A549 (cell line): ENCODE data around the gene IER2.

Experiments used
- CEBPB ChIP-seq, 2 experiments: fragments of >200 bp in 1 of 2; sonication (Bioruptor Twin) in 1 of 2; formaldehyde crosslinking in 1 of 2; IDR thresholded peaks; 2 replicates each; pipeline ENCODE4 v1.6.1; 2012 to 2016
- CHD2 ChIP-seq: fragments of 150-350 bp; IDR thresholded peaks from 2 replicates; pipeline ENCODE4 v1.6.1; 2014; ENCODE audit warnings: low read length; ENCODE audit not compliant: partially characterized antibody
- EP300 ChIP-seq, 2 experiments: fragments of >200 bp; sonication (Bioruptor Twin); formaldehyde crosslinking; IDR thresholded peaks; 2 replicates in 1 of 2; 3 replicates in 1 of 2; pipeline ENCODE4 v1.6.1; 2016 to 2017
- ESRRA ChIP-seq: fragments of 150-350 bp; IDR thresholded peaks from 2 replicates; pipeline ENCODE4 v1.6.1; 2014; ENCODE audit warnings: mild to moderate bottlenecking, low read length, borderline replicate concordance
- HOXB5 ChIP-seq: fragments of 250-450 bp; sonication (Bioruptor Pico); IDR thresholded peaks from 2 replicates; pipeline ENCODE4 v1.5.0; 2020; ENCODE audit warnings: mild to moderate bottlenecking, moderate library complexity
- KDM1A ChIP-seq: fragments of 200-600 bp; sonication (generic); IDR thresholded peaks from 2 replicates; pipeline ENCODE4 v1.6.1; 2016; ENCODE audit warnings: low read depth, mild to moderate bottlenecking
- PBX3 ChIP-seq: IDR thresholded peaks from 2 replicates; pipeline ENCODE4 v1.6.1; 2012
- POLR2A ChIP-seq: IDR thresholded peaks from 2 replicates; pipeline ENCODE4 v1.6.1; 2012; ENCODE audit warnings: mild to moderate bottlenecking, low read length
- RAD21 ChIP-seq, 2 experiments: fragments of >200 bp in 1 of 2; sonication (Bioruptor Twin) in 1 of 2; formaldehyde crosslinking in 1 of 2; IDR thresholded peaks in 1 of 2; conservative IDR thresholded peaks in 1 of 2; 2 replicates in 1 of 2; 3 replicates in 1 of 2; pipeline ENCODE4 v1.6.1; 2012 to 2018; ENCODE audit warnings: inconsistent platforms in 1 of 2
- RCOR1 ChIP-seq: fragments of 150-350 bp; IDR thresholded peaks from 2 replicates; pipeline ENCODE4 v1.6.1; 2014; ENCODE audit warnings: antibody characterized with exemption, low read length, low read depth
- SREBF2 ChIP-seq: fragments of 450-650 bp; IDR thresholded peaks from 2 replicates; pipeline ENCODE4 v1.6.1; 2014; ENCODE audit warnings: mild to moderate bottlenecking, moderate library complexity
- TFCP2L1 ChIP-seq: fragments of 250-450 bp; sonication (Bioruptor Pico); IDR thresholded peaks from 2 replicates; pipeline ENCODE4 v1.5.0; 2021; ENCODE audit warnings: mild to moderate bottlenecking
- ZFP36 ChIP-seq: fragments of 450-650 bp; IDR thresholded peaks from 2 replicates; pipeline ENCODE4 v1.6.1; 2014; ENCODE audit warnings: borderline replicate concordance; ENCODE audit not compliant: partially characterized antibody
- TF ChIP-seq, protein P1 (sequence below): fragments of >200 bp; sonication (Bioruptor Twin); formaldehyde crosslinking; IDR thresholded peaks from 3 replicates; pipeline ENCODE4 v1.5.1; 2016

DNA sequence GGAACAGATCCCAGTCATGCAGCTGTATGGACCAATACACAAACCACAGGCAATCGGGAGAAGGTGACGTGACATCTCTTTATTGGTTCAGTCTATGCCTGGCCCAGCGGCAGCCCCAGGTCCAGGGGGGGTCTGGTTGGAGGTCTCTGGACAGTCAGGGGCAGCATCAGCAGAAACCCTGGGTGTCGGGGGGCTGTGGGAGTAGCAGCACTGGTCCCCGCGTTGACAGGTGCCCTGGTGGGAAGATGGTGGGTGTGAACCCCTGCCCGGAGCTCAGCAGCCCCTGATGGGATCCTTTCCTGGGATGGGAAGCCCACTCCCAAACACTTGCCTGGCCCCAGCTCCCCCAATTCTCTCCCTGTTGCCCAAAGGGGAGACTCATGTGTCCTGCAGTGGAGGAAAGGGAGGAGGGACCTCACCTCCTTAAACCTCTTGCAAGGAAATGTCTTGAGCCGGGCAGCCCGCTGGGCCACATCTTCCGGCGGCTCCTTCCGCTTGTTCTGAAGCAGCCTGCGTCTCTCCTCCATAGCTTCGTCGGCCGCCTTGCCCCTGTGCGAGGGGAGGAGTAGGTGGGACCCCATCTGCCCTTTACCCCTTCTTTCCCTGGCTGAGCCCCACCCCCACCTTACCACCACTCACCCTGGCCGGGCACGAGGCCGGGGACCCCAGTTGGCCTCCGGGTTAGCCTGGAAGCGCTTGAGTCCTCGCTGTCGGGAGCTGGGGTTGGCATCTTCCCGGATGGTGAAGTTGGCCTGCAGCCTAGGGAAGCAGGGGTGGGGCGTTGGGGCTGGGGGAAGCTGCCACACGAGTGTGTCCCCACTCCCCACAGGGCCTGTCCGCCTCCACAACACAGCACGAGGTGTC lies 45.1 kb upstream of the IER2 start:
- TF ChIP-seq, protein P1, sequence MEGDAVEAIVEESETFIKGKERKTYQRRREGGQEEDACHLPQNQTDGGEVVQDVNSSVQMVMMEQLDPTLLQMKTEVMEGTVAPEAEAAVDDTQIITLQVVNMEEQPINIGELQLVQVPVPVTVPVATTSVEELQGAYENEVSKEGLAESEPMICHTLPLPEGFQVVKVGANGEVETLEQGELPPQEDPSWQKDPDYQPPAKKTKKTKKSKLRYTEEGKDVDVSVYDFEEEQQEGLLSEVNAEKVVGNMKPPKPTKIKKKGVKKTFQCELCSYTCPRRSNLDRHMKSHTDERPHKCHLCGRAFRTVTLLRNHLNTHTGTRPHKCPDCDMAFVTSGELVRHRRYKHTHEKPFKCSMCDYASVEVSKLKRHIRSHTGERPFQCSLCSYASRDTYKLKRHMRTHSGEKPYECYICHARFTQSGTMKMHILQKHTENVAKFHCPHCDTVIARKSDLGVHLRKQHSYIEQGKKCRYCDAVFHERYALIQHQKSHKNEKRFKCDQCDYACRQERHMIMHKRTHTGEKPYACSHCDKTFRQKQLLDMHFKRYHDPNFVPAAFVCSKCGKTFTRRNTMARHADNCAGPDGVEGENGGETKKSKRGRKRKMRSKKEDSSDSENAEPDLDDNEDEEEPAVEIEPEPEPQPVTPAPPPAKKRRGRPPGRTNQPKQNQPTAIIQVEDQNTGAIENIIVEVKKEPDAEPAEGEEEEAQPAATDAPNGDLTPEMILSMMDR, result no peak
- TF ChIP-seq POLR2A (no peak), CHD2 (no peak), SREBF2 (no peak), KDM1A (no peak), HOXB5 (CRISPR knock-in tag) (no peak), ZFP36 (no peak), RAD21 (conservative IDR thresholded peaks at IDR 0.05 in 1 of 2, IDR thresholded peaks at IDR 0.05 in 1 of 2) (no peak), ESRRA (no peak), RCOR1 (no peak), TFCP2L1 (CRISPR knock-in tag) (no peak), CEBPB (IDR thresholded peaks at IDR 0.05) (no peak), PBX3 (no peak), EP300 (IDR thresholded peaks at IDR 0.05) (no peak)
